IPS DF 19.7 (cell line): Measurements from ENCODE around the gene PHF21B.

Source experiments
- DNase-seq: peaks from one replicate; pipeline ENCODE4 v3.0.0-alpha.2; 2013; ENCODE audit warnings: low read depth, low spot score

The PHF21B gene

DNA sequence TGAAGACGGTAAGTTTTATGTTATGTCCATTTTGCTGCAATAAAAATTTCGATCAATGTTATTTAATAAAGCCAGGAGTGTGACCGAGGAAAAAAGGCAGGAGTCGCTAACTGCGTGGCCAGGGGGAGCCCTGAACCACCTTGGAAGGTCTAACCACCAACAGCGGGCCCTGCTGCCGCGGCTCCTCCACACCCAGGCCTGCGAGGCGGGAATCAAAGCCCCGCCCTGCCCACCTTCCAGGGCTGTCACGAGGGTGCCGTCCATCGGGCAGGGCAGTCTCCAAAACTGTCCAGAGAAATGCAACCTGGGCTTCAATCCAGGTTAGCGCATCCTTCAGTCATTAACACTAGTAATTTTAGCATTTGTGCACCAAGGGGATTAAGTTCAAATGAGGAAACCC lies 19.0 kb downstream of the PHF21B start:
- no peak for DNase-seq

DNA sequence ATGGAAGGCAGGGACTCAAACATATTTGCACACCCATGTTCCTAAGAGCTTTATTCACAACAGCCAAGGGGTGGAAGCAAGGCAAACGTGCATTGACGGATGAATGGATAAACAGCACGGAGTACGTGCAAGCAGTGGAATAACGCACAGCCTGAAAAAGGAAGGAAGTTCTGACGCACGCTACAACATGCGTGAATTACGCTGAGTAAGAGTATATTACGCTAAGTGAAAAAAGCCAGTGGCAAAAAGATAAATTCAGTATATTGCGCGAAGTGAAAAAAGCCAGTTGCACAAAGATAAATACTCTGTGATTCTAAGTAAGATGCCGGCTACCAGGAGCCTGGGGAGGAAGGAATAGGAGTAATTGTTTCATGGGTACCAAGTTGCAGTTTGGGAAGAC lies 19.5 kb downstream of the PHF21B start:
- no peak for DNase-seq

DNA sequence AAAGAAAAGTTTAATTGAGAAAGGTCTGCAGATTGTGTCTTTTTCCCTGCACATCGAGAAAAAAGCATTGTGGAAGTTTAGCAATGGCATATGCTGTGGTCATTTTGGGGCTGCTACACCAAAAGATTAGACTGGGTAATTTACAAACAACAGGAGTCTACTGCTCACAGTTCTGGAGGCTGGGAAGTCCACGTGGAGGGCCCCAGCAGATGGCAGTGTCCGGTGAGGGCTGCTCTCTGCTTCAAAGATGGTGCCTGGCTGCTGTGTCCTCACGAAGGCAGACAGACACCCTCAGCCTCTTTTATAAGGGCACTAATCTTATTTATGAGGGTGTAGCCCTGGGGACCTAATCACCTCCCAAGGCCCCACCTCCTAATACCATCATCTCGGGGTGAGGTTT lies 21.1 kb downstream of the PHF21B start:
- DNase-seq = no peak

DNA sequence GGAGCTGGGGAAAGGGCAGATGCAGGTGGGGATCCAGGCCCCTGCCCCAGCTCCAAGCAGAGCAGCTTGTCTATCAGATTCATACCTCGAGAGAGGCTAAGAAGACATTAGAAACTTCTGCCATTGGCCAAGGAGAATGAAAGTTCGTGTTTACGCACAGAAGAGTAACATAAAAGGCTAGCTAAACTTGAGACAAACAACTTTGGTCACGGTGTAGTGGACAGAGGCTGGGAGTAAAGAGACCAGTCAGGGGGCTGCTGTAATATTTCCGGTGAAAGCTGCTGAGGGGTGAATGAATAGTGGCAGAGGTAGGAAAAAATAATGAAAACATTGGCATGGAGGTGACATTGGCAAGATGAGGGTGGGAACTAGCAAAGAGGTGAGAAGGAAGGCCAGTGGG lies 22.9 kb downstream of the PHF21B start:
- no peak for DNase-seq

DNA sequence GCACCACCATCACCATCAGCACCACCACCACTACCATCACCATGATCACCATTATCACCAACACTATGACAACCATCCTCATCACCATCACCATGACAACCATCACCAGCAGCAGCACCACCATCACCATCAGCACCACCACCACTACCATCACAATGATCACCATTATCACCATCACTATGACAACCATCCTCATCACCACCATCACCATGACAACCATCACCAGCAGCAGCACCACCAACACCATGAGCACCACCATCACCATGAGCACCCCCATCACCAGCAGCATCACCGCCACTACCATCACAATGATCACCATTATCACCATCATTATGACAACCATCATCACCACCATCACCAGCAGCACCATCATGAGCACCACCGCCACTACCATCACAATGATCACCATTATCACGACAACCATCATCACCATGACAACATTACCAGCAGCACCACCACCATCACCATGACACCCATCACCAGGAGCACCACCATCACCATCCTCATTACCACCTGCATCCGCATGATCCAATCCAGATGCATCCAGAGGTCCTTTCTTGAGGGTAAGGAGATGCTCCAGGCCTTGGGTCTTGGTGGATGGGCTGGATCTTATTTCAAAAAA lies 23.8 kb downstream of the PHF21B start:
- no peak for DNase-seq

DNA sequence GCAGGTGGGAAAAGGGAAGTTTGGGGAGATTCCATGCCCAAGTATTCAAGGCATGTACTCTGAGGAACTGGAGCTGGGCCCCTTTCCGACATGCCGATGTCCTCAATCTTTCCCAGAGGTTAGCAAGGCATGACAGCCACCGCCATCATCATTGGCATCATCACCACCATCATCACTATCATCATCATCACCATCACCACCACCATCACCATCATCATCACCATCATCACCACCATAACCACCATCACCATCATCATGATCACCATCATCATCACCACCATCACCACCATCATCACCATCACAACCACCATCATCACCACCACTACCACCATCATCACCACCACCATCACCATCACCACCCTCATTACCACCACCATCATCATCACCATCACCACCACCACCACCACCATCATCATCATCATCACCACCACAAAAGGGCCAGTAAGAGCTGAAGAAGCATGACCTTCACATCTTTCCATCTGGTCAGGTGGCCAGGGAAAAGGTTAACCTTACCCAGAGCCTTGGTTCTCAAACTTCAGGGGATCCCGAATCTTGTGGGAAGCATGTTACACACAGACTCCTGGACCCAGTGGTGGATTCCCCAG lies 25.8 kb downstream of the PHF21B start:
- DNase-seq = no peak

DNA sequence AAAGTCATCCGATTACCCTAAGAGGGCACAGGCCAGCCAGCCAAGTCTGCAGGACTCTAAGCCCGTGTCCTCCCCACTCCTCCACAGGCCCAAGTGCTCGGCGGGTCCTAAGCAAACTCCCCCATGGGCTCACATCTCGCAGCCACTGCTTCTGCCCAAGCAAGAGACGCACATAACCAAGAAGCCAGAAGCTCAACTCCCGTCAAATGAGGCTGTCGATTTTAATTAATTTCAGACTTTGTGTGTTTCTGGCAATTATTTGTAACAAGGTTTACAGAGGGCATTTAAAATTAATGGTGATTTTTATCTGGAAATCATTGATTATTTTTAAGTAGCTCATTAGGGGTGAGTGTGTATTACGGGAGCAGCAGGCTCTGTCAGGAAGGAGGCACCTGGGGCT lies 27.4 kb downstream of the PHF21B start:
- DNase-seq = no peak

DNA sequence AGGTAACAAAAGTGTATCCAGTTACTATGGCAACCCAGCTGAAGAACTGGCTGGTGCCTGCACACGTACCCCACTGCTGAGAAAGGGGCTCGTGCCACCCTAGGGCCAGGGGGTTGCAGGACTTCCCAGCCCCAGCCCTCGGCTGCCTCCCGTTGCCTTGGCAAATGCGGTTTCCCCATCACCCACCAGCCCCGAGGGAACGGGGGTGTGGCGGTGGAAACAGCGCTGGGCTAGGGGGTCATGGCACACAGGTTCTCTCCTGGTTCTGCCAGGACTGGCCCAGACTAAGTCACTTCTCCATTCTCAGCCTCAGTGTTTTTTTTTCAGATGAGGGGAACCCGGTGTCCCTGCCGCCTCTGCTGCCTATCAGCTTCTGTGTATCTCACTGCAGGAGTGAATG lies 27.9 kb downstream of the PHF21B start:
- DNase-seq = no peak

DNA sequence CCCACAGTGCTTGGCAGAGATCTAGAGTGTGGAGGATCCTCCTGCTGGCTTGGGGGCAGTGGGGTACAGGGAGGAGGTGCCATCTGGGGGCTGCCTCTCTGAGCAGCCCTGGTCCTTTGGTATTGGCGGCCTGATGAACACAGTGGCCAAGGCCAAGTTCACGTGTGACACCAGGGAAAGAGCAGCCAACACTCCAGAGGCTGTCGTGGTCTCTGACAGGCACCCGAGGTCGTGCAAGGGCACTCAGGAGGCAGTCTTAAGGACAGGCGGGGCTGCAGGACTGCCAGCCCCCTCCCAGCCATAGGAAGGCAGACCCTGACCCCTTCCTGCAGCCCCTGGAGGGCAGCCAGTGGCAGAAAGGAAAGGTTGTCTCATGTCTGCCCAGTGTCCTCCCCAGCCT lies 30.7 kb downstream of the PHF21B start:
- DNase-seq = no peak

DNA sequence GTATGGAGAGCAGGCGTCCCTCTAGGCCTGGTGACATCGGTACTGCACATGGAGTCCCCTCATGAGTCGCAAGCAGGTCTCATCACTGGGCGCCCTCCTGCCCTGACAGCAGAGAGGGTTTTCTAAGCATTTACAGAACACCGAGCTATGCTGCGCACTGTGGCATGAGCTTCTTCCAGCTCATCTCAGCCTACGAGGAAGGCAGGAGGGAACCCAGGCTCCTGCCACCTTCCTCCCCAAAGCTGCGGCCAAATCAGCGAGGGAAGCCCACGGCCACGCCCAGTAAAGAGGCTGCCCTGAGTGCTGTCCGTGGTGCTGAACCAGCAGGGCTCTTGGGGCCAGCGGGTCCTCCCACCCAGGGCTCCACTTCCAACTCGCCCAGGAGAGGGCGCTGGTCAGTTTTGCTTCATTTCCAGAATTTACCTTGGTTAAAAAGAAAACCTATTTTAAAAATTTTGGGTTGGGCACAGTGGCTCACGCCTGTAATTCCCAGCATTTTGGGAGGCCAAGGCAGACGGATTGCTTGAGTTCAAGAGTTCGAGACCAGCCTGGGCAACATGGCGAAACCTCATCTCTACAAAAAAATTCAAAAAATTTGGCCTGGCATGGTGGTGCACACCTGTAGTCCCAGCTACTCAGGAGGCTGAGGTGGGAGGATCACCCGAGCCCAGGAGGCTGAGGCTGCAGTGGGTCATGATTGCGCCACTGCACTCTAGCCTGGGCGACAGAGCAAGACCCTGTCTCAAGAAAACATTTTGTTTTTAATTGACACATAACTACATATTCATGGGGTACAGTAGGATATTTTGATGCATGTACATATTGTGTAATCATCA lies 34.2 kb downstream of the PHF21B start:
- peak; percentile 54 for DNase-seq

DNA sequence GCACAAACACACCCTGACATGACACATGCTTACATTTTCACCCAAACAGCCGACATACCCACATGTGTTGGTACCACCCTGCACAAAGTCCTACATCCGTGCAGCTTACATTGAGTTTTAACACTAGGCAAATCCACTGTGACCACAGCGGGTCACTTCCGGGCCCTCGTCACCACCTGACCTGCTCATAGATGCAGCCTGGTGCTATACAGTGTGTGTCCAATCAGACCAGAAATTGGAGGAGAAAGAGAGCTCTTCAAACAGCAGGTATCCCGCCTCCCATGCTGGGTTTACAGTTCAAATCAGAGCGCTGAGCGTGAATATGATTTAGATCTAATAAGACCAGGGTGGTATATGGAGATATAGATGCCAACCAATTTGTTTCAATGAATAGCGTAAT lies 35.4 kb downstream of the PHF21B start:
- DNase-seq = no peak

DNA sequence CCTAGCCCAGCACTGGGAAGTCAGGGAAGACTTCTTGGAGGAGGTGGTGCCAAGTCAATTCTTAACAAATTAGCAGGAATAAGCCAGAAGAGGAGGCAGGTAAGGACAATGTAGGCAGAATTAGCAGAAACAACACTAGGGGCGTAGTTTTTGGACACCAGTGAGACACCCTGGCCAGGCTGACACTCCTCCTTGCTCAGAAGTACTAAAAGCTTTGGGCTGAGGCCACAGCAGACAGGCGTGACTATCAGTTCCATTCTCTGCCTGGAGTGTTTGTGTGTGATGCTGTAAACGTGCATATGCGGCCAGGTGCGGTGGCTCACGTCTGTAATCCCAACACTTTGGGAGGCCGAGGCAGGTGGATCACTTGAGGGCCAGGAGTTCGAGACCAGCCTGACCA lies 36.0 kb downstream of the PHF21B start:
- no peak for DNase-seq

DNA sequence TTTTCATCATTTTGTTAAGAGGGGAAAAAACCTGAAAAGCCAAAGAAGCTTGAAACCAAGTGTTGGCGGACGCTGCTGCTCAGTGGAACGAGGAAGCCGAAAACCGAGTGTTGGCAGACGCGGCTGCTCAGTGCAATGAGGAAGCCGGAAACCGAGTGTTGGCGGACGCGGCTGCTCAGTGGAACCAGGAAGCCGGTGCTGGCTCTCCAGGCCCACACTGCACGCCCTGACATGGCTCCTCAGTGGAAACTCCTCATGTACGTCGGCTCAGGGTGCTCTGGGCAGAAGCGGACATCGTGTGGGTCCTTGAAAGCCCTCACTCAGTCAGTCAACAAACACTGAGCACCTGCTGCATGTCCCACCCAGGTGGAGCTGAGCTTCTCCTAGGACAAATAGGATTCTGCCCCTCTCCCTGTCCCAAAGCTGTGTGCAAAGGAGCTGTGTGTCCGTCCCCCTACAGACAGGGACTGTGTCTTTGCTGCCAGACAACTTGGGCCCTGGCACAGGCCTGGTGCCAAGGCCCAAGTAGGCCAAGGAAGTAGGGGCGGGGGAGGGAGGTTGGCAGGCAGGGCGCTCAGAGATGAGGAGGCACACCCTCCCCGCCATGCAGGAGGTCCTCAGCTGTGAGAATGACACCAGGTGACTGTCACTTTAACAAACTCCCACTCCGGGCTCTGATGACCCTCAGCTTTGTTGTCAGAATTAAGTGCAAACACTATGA lies 37.3 kb downstream of the PHF21B start:
- no peak for DNase-seq

DNA sequence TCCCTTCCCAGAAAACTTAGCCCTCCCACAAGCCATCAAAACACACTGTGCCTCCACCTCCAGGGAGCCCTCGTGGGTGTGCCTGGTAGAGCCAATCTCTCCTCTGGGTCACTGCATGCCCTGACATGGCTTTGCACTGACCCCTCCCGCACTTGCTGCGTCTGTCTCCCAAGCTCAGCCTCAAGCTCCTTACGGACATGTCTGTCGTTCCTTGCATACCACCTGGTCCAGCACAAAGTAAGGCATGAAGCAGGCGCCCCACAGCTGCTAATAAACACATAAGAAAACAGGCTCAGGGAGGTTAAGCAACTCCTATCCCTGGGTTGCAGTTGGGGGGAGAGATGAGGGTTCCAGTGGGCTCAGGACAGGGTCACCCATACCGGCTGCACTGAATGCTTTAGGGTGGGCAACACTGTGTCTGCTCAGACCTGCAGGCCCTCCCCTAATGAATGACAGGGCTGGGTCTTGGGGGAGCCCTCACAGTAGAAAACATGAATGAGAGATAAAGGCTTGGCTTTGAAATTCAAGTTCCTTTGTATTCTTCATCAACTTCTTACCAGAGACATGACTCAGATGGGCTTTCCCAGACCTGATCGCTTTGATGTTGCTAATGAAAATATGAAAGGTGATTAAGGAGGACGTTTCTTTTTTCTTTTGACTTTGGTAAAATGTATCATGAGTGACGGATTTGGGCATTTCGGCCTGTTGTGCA lies 38.0 kb downstream of the PHF21B start:
- no peak for DNase-seq

DNA sequence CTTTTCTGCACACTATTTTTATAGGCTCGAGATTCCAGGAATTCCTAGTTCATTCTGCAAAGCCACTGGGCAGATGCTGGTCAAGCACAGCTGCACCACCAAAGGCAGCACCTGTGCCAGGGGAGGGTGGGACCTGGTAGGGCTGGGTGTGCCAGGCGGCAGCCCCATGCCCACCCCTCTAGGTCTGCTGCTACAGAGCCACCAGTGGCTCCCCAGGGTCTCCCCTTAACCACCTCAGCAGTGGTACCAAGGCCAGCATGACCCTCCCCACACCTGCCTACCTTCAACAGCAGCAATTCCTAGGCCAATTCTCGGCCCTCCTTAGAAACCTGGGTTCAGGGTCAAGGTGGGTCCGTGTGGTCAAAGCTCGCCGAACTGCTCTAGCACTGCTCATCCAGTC lies 39.5 kb downstream of the PHF21B start:
- DNase-seq = no peak

DNA sequence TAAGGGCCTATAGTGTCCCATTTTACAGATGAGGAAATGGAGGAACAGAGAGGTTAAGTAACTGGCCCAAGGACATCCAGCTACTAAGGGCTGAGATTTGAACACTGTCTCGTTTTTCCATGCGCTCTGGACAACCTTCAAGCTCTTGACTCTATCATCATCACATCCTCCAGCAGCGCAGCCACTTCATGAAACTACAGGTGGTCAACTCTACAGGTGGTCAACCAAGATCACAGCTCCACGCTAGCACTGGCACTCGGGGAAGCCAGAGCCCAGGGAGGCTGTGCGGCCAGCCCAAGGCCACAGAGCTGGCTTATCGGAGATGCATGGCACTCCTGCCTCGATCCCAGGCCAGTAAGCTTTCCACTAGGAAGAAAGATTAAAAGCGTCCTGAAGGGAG lies 40.0 kb downstream of the PHF21B start:
- DNase-seq = no peak

DNA sequence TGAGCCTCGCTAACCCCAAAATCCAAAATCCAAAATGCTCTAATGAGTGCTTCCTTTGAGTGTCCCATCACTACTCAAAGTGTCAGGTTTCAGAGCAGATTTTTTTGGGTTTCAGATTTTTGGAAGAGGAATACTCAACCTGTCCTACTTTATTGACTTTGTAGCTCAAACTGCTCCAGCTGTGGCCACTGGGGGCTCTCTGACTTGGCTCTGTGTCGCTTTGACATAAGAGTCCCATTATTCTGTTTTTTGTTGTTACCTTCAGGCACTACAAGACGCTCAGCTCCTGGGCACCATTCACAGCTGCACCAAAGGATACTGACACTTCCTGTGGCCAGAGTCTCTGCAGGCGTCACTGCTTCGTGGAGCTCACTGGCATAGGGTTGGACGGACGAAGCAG lies 41.1 kb downstream of the PHF21B start:
- DNase-seq = no peak

DNA sequence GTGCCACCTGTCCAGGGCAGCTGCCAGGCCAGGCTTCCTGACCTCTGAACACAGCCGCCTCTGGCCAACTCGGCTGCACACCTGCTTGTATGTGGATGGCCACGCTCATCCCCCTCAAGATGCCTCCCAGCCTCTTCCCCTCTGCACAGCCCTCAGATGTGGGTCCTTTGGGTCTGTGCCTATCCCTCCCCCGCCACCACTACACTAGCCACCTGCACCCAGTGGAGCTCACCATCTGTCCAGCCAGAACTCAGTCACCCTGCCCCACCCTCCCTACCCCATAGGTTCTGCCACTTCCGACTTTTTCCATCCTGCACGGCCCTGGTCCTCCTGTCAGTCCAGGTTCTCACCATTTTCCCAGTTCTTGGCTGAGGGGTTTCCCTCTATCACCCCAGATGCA lies 44.6 kb downstream of the PHF21B start:
- no peak for DNase-seq

DNA sequence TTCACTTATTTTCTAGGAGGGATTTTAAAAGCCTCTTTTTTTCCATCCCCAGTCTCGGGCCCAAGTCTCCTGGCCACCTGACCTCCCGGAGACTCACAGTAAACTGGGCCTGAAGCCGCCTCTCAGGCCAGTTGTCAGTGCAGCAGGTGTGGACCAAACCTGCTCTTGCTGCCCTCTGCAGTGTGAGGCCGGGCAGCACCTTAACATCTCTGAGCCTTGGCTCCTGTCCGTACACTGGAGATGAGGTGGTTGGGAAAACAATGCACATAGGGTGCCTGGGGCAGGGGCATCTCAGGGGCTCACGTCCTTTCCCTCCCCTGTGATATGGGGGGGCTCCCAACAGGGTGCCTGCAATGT lies 45.1 kb downstream of the PHF21B start:
- DNase-seq = no peak

DNA sequence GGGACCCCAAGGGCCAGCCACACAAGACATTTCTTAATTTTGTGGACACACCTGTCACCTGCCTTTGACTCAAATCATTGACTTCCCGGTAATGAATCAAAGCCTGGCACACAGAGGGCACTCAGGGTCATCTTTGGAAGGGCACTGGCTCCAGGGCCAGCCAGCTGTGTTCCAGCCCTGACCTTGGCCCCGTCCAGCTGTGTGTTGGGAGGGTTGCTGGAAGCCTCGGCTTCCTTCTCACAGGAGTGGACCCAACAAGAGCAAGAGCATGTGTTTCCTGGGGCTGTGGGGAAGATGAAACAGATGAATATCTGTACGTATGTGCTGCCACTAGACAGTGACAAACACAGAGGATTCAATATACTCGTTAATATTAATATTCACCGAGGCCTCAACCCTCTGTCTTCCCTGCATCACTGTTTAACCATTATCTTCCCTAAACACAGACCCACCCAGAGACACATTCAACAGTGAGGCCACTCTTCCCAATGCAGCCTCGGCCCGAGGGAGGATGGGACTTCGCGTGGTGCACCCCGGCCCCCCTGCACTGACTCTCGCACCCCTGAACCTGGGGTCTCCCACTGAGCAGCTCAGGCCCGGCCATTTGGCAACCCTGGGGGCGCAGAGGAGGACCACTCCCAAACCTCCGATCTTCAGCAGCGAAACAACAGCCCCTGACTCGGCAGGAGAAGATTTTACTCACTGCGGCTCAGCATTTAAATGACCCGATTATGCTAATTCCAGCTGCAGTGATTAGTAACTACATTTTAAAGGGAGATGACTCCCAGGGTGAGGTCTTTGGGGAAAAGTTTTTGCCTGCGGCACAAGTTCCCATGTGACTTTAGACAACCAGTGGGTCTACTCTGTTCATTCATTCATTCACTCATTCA lies 45.7 kb downstream of the PHF21B start:
- DNase-seq = no peak
